H9 (cell line): ENCODE data around the gene RAB11B. TPM values are rescaled to one million over a fixed set of nuclear protein-coding genes. Genes with fewer than 3 reads are reported as not detected.

Source experiments
- DNase-seq: peaks from one replicate; pipeline ENCODE4 v3.0.0-alpha.2; 2017
- H2AFZ ChIP-seq: one replicate; pipeline ENCODE4 v1.6.1; 2013; ENCODE audit warnings: mild to moderate bottlenecking, low read length, control low read depth, moderate library complexity
- H2AK5ac ChIP-seq: 2 replicates; pipeline ENCODE4 v1.6.1; 2013; ENCODE audit warnings: low read length, control low read depth, mixed read lengths; ENCODE audit not compliant: insufficient read length
- H2BK120ac ChIP-seq: one replicate; pipeline ENCODE4 v1.6.1; 2013; ENCODE audit warnings: low read depth, mild to moderate bottlenecking, low read length, control low read depth, inconsistent platforms; ENCODE audit not compliant: poor library complexity, severe bottlenecking
- H2BK12ac ChIP-seq: 2 replicates; pipeline ENCODE4 v1.6.1; 2013; ENCODE audit warnings: low read length, control low read depth, mixed read lengths, low read depth; ENCODE audit not compliant: insufficient read length
- H2BK15ac ChIP-seq: 2 replicates; pipeline ENCODE4 v1.6.1; 2013; ENCODE audit warnings: low read depth, low read length, control low read depth
- H2BK20ac ChIP-seq: one replicate; pipeline ENCODE4 v1.6.1; 2013; ENCODE audit warnings: low read depth, mild to moderate bottlenecking, low read length, control low read depth, inconsistent platforms; ENCODE audit not compliant: poor library complexity, severe bottlenecking
- H2BK5ac ChIP-seq: 2 replicates; pipeline ENCODE4 v1.6.1; 2013; ENCODE audit warnings: low read length, control low read depth, mixed read lengths; ENCODE audit not compliant: insufficient read length
- H3K14ac ChIP-seq: 2 replicates; pipeline ENCODE4 v1.6.1; 2013; ENCODE audit warnings: low read length, control low read depth; ENCODE audit not compliant: insufficient read depth
- H3K18ac ChIP-seq: 2 replicates; pipeline ENCODE4 v1.6.1; 2013; ENCODE audit warnings: low read depth, mild to moderate bottlenecking, mixed read lengths, low read length, control low read depth; ENCODE audit not compliant: insufficient read length
- H3K23ac ChIP-seq: 2 replicates; pipeline ENCODE4 v1.6.1; 2013; ENCODE audit warnings: low read length, control low read depth, mixed read lengths, low read depth; ENCODE audit not compliant: insufficient read length
- H3K23me2 ChIP-seq: 2 replicates; pipeline ENCODE4 v1.6.1; 2013; ENCODE audit warnings: low read depth, mild to moderate bottlenecking, mixed read lengths, low read length, control low read depth; ENCODE audit not compliant: insufficient read length, poor library complexity, severe bottlenecking
- H3K27ac ChIP-seq: 2 replicates; pipeline ENCODE4 v1.5.1; 2013; ENCODE audit warnings: low read length, control low read depth, mixed read lengths, low read depth; ENCODE audit not compliant: insufficient read length
- H3K27me3 ChIP-seq: 2 replicates; pipeline ENCODE4 v1.6.1; 2013; ENCODE audit warnings: low read length, control low read depth, inconsistent platforms; ENCODE audit not compliant: insufficient read depth
- H3K4ac ChIP-seq: 2 replicates; pipeline ENCODE4 v1.6.1; 2013; ENCODE audit warnings: low read depth, mild to moderate bottlenecking, control low read depth, inconsistent platforms, low read length, moderate library complexity
- H3K4me1 ChIP-seq: 2 replicates; pipeline ENCODE4 v1.6.1; 2013; ENCODE audit warnings: low read length, control low read depth, inconsistent platforms; ENCODE audit not compliant: insufficient read depth
- H3K4me2 ChIP-seq: 2 replicates; pipeline ENCODE4 v1.6.1; 2013; ENCODE audit warnings: low read length, control low read depth, mixed read lengths; ENCODE audit not compliant: insufficient read length, insufficient read depth
- H3K56ac ChIP-seq: 2 replicates; pipeline ENCODE4 v1.6.1; 2013; ENCODE audit warnings: low read depth, mild to moderate bottlenecking, mixed read lengths, low read length, control low read depth; ENCODE audit not compliant: insufficient read length
- H3K79me1 ChIP-seq: 2 replicates; pipeline ENCODE4 v1.6.1; 2013; ENCODE audit warnings: low read depth, mild to moderate bottlenecking, moderate library complexity, low read length, control low read depth, inconsistent platforms; ENCODE audit not compliant: insufficient read depth, poor library complexity, severe bottlenecking
- H3K79me2 ChIP-seq: 2 replicates; pipeline ENCODE4 v1.6.1; 2013; ENCODE audit warnings: low read length, control low read depth, inconsistent platforms; ENCODE audit not compliant: insufficient read depth
- H3K9ac ChIP-seq: 2 replicates; pipeline ENCODE4 v1.6.1; 2013; ENCODE audit warnings: low read length, control low read depth, mixed read lengths; ENCODE audit not compliant: insufficient read length; ENCODE audit errors: extremely low read depth
- H3K9me3 ChIP-seq: one replicate; pipeline ENCODE4 v1.6.1; 2013; ENCODE audit warnings: low read depth, low read length, inconsistent platforms; ENCODE audit not compliant: control insufficient read depth
- H3T11ph ChIP-seq: one replicate; pipeline ENCODE4 v1.6.1; 2013; ENCODE audit warnings: mild to moderate bottlenecking, low read length, control low read depth, inconsistent platforms
- H4K20me1 ChIP-seq: one replicate; pipeline ENCODE4 v1.6.1; 2013; ENCODE audit not compliant: control insufficient read depth, insufficient read length, insufficient read depth
- H4K5ac ChIP-seq: 2 replicates; pipeline ENCODE4 v1.6.1; 2013; ENCODE audit warnings: low read depth, mild to moderate bottlenecking, mixed read lengths, low read length, control low read depth; ENCODE audit not compliant: insufficient read length
- H4K8ac ChIP-seq: replicated peaks from 2 replicates; pipeline ENCODE4 v1.6.1; 2013; ENCODE audit warnings: low read length, control low read depth, mixed read lengths, low read depth; ENCODE audit not compliant: insufficient read length
- H4K91ac ChIP-seq: 2 replicates; pipeline ENCODE4 v1.6.1; 2013; ENCODE audit warnings: low read depth, mild to moderate bottlenecking, moderate library complexity, mixed read lengths, low read length, control low read depth; ENCODE audit not compliant: insufficient read length
- H3K27ac Mint-ChIP-seq, 3 experiments: 2 replicates in 2 of 3; 3 replicates in 1 of 3; pipeline ENCODE4 v1.8.0; 2020 to 2021; ENCODE audit warnings: mixed read lengths in 3 of 3, mild to moderate bottlenecking in 1 of 3, moderate library complexity in 1 of 3
- H3K27me3 Mint-ChIP-seq: 2 replicates; pipeline ENCODE4 v1.8.0; 2021; ENCODE audit warnings: low read depth, mild to moderate bottlenecking, moderate library complexity, mixed read lengths
- H3K36me3 Mint-ChIP-seq, 3 experiments: 2 replicates in 2 of 3; 3 replicates in 1 of 3; pipeline ENCODE4 v1.8.0; 2020 to 2021; ENCODE audit warnings: low read depth in 3 of 3, mixed read lengths in 3 of 3; ENCODE audit not compliant: insufficient read depth in 1 of 3
- H3K4me1 Mint-ChIP-seq, 2 experiments: 2 replicates each; pipeline ENCODE4 v1.8.0; 2020; ENCODE audit warnings: mixed read lengths in 2 of 2
- H3K4me3 Mint-ChIP-seq, 2 experiments: 2 replicates in 1 of 2; 3 replicates in 1 of 2; pipeline ENCODE4 v1.8.0; 2020 to 2021; ENCODE audit warnings: mild to moderate bottlenecking in 2 of 2, mixed read lengths in 2 of 2, moderate library complexity in 1 of 2
- H3K9me3 Mint-ChIP-seq, 2 experiments: 2 replicates in 1 of 2; 3 replicates in 1 of 2; pipeline ENCODE4 v1.8.0; 2020; ENCODE audit warnings: mild to moderate bottlenecking in 2 of 2, mixed read lengths in 2 of 2, moderate library complexity in 1 of 2
- WGBS: extraction: QIAGEN DNeasy Blood & Tissue Kit; methylation state at CpG from one replicate; pipeline ENCODE4 v1.1.7; 2013; ENCODE audit warnings: missing lambda C conversion rate, low lambda C conversion rate, mixed read lengths; ENCODE audit not compliant: insufficient read length; ENCODE audit errors: extremely low coverage; 5-methylcytosine and 5-hydroxymethylcytosine counted together
- total RNA-seq: library from RNA; stranded (reverse); gene quantifications from 2 replicates; pipeline ENCODE4 v1.2.1, GENCODE V29; 2021
- TF ChIP-seq, protein P1 (sequence below): fragments of 200-600 bp; sonication (generic); conservative IDR thresholded peaks from 3 replicates; pipeline ENCODE4 v1.8.0; 2021; ENCODE audit warnings: antibody characterized with exemption, mild to moderate bottlenecking

RAB11B gene
- total RNA-seq, 1 experiment from 2014 or later: 106 TPM

DNA sequence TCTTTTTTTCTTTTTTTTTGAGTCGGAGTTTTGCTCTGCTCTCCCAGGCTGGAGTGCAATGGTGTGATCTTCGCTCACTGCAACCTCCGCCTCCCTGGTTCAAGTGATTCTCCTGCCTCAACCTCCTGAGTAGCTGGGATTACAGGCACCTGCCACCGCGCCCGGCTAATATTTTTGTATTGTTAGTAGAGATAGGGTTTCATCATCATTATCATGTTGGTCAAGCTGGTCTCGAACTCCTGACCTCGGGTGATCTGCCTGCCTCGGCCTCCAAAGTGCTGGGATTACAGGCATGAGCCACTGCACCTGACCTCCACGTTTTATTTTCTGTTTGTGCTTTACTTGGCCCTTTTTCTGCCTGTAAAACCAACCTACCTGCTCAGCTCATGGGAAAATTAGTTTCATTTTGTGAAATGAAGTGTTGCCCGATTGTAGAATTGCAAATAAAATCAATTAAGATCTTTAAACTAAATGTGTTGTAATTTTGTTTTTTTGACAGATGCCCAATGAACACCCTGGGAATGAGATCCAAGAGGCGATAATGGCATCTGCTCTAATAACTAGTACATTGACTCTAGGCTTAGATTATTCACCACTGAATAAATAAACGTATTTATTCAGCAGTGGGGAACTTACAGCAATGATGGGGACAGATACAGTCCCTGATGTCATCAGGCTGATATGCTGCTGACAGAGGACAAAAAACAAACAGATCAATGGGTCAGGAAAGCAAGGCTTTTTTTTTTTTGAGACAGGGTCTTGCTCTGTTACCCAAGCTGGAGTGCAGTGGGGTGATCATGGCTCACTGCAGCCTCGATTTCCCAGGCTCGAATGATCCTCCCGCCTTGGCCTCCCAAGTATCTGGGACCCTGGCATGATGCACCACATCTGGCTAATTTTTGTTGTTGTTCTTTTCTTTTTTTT is 2.2 kb upstream of the RAB11B start:
- DNase-seq: no peak
- Mint-ChIP-seq H3K27ac (peak overlapping the region in 1 of 3 experiments; percentile 42; a peak in 2 of 7 replicates), H3K4me1 (peaks cover 4 to 12% of the 10 kb centered on the region in 2 experiments; a peak in 3 of 4 replicates), H3K9me3 (peaks cover 9 to 11% of the 10 kb centered on the region in 2 experiments; a peak in 4 of 5 replicates), H3K27me3 (no peaks in the 10 kb centered on the region), H3K36me3 (peaks cover 15 to 17% (median 17%) of the 10 kb centered on the region in 3 experiments; a peak in 6 of 7 replicates), H3K4me3 (no peak overlapping the region; a peak in 1 of 5 replicates)
- Histone ChIP-seq H4K20me1 (no peaks in the 10 kb centered on the region), H4K5ac (no peak overlapping the region), H3K18ac (no peak overlapping the region), H2AK5ac (no peak overlapping the region), H3K9me3 (no peaks in the 10 kb centered on the region), H3T11ph (no peak overlapping the region), H3K23me2 (no peaks in the 10 kb centered on the region), H3K4me2 (no peak overlapping the region), H2AFZ (no peak overlapping the region), H2BK15ac (no peak overlapping the region), H3K23ac (no peak overlapping the region), H3K27me3 (no peaks in the 10 kb centered on the region), H3K4ac (no peak overlapping the region), H3K14ac (no peak overlapping the region), H3K56ac (no peak overlapping the region), H2BK20ac (no peak overlapping the region), H2BK5ac (no peak overlapping the region), H2BK120ac (no peak overlapping the region), H3K9ac (no peak overlapping the region), H3K27ac (no peak overlapping the region), H4K8ac (no peak overlapping the region), H3K4me1 (no peaks in the 10 kb centered on the region), H3K79me1 (no peaks in the 10 kb centered on the region), H2BK12ac (no peak overlapping the region), H3K79me2 (peaks cover 14% of the 10 kb centered on the region; the same call in 1 of the 2 replicates), H4K91ac (no peak overlapping the region)
- TF ChIP-seq, protein P1, sequence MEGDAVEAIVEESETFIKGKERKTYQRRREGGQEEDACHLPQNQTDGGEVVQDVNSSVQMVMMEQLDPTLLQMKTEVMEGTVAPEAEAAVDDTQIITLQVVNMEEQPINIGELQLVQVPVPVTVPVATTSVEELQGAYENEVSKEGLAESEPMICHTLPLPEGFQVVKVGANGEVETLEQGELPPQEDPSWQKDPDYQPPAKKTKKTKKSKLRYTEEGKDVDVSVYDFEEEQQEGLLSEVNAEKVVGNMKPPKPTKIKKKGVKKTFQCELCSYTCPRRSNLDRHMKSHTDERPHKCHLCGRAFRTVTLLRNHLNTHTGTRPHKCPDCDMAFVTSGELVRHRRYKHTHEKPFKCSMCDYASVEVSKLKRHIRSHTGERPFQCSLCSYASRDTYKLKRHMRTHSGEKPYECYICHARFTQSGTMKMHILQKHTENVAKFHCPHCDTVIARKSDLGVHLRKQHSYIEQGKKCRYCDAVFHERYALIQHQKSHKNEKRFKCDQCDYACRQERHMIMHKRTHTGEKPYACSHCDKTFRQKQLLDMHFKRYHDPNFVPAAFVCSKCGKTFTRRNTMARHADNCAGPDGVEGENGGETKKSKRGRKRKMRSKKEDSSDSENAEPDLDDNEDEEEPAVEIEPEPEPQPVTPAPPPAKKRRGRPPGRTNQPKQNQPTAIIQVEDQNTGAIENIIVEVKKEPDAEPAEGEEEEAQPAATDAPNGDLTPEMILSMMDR: no peak
- no CpG with 5 or more reads among the region's 16 CpGs for WGBS
